HG03432 (cell line): ENCODE results near the gene BST2.
A peak's percentile ranks its signal among the peaks of the same experiment; 100 is the strongest.

Experiments used
- ATAC-seq: cut with Tn5 transposase; IDR thresholded peaks from one replicate; pipeline ENCODE4 v1.9.1; 2021; ENCODE audit warnings: mild to moderate bottlenecking, moderate library complexity; ENCODE audit not compliant: unreplicated experiment

BST2 gene

DNA sequence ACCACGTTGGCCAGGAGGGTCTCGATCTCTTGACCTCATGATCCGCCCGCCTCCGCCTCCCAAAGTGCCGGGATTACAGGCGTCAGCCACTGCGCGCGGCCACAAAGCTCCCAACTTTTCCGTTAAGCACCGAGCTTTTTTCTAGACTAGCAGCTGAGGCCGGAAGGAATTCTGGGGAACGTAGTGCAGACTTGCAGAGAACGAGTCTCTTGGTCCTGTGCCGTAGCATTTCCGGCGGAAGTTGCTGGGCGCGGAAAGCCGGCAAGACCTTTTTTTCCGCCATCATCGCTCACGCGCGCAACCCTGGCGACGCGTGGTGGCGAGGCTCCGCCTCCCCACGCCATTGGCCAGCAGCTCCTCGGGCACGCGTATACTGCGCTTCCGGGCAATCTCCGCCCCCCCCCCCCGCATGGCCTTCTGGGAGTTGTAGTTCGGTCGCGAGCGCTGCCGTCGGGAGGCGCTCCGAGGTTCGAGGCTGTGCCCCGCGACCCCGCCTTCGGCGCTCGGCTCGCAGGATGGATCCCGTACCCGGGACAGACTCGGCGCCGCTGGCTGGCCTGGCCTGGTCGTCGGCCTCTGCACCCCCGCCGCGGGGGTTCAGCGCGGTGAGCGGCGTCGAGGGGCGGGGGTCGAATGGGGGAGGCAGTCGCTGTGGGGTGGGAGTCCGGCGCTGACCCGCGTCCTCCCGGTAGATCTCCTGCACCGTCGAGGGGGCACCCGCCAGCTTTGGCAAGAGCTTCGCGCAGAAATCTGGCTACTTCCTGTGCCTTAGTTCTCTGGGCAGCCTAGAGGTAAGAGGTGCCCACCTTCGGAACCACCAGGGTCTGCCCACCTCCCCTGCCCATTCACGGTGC, 14.4 kb upstream of the BST2 start, which contains the start of gene MVB12A:
Gene MVB12A (plus strand): TSS at position 427 of the 854 bp plus-strand sequence. CDS start 89 bp downstream, at position 516.
- peak; percentile 77 for ATAC-seq

- ATAC-seq: no peak
Observed at GRCh38 chr19:17419154-17419620, 13.8 kb upstream of the BST2 start.

DNA sequence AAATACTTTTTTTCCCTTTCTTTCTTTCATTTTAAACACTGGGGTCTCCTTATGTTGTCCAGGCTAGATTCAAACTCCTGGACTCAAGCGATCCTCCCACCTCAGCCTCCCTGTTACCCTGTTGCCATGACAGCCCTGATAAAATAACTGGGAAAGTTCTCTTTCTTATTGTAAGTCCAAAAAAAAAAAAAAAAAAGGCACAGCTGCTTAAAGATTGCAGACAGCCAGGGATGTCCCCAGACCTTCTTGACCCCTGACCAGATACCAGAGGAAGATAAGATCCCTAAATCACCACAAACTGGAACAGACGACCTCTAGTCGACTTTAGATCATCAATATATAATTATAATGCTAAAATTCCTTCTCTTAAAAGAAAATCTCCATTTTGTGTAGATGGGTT, 13.3 kb upstream of the BST2 start:
- no peak for ATAC-seq

- no peak for ATAC-seq
Observed at GRCh38 chr19:17415121-17415520, 9.7 kb upstream of the BST2 start.

DNA sequence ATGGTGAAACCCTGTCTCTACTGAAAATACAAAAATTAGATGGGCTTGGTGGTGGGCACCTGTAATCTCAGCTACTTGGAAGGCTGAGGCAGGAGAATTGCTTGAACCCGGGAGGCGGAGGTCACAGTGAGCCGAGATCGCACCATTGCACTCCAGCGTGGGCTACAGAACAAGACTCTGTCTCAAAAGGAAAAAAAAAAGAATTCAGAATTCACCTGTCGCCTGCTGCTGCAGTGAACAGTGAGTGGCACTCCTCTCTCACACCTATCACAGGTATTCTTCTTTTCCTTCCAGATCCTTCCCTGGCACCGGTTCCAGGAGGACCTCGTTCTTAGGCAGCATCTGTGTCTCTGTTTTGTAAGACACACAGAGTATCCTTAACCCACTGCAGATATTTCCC, 8.7 kb upstream of the BST2 start:
- no peak for ATAC-seq

GRCh38 chr19:17411801-17412200, 6.4 kb upstream of the BST2 start:
- ATAC-seq: no peak

GRCh38 chr19:17409990-17410389, 4.6 kb upstream of the BST2 start:
- no peak for ATAC-seq

GRCh38 chr19:17406887-17407196, 1.4 kb upstream of the BST2 start:
- no peak for ATAC-seq

DNA sequence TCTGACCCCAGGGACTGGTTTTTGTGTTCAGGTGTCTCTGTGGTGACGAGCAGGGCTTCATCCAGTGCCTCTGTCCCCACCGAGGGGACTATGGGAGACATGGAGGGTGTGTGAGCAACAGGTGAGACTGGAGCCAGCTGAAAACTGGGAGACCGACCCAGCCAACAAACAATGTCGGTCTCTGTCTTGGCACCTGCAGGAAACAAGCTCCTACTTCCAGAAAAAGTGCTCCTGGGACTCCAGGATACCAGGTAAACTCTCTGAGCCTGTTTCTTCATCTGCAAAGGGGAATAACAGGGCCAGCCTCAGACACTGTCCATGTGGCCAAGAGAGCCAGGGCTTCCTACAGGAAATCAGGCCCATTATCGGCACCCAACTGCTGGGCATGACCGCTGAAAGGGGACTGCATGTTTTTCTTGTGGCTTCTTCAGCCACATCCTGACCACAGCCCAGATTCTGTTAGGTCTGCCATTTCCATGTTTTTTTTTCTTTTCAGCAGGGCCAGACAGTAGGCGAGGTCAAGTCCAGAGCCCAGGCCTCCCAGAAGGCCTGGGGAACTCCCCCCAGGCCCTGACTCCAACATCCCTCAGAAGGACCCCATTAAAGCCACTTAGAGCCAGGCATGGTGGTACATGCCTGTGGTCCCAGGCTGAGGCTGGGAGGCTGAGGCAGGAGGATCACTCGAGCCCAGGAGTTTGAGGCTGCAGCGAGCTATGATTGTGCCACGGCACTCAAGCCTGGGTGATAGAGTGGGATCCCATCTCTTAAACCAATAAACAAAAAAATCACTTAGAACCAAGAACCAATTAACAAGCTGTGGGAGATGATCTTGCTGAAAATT, 836 bp upstream of the BST2 start:
- peak; percentile 9 for ATAC-seq

DNA sequence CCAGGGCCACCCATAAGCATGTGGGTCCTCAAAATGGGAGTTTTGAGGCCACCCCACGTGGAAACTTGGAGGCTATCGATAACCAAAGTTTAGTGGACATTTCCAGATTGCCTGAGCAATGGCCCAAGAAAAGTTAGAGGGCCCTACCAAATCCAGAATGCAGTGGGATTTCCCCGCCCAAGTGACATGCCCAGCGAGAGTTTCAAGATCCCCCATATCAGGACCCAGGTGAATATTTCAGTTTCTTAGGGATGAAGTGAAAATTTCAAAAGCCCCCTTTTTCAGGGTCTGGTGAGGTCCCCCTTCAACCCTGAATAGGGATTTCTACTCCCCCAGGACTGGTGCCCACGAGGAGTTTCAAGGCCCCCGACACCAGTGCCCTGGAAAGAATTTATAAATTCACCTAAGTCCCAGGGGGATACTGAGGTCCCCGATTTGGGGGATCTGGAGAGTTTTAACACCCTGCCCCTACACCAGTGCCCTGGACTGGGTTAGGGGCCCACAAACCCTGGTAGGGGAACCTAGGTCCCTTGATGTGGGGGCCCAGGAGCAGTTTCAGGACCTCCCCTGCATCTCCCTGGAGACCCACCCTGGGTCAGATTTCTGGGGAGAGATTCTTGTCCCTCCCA, 695 bp downstream of the BST2 start:
- peak; percentile 18 for ATAC-seq

DNA sequence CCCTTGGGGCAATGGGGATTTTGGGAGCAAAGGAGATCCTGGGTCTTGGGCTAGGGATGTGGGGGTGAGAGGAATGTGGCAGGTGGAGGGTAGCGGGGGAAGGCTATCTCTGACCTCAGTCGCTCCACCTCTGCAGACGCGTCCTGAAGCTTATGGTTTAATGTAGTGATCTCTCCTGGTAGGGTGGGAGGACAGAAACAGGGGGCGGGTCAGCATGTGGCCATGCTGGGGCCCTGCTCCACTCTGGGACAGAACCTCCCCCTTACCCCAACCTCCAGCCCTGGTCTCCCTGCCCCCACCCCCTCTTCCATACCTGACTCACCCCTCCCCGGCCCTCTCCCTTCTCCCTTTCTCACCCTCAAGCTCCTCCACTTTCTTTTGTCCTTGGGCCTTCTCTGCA, 1.4 kb downstream of the BST2 start:
- no peak for ATAC-seq

- no peak for ATAC-seq
Observed at GRCh38 chr19:17402982-17403855, 2.2 kb downstream of the BST2 start.

GRCh38 chr19:17401628-17402027, 3.8 kb downstream of the BST2 start:
- no peak for ATAC-seq

- no peak for ATAC-seq
Observed at GRCh38 chr19:17398902-17399527, 6.4 kb downstream of the BST2 start.

GRCh38 chr19:17394891-17395415, 10.5 kb downstream of the BST2 start:
- no peak for ATAC-seq

GRCh38 chr19:17393914-17394313, 11.5 kb downstream of the BST2 start, which contains the start of gene CCDC194:
Gene CCDC194 (minus strand): TSS chr19:17394196. CDS start chr19:17394158, 38 bp downstream.
- no peak for ATAC-seq

DNA sequence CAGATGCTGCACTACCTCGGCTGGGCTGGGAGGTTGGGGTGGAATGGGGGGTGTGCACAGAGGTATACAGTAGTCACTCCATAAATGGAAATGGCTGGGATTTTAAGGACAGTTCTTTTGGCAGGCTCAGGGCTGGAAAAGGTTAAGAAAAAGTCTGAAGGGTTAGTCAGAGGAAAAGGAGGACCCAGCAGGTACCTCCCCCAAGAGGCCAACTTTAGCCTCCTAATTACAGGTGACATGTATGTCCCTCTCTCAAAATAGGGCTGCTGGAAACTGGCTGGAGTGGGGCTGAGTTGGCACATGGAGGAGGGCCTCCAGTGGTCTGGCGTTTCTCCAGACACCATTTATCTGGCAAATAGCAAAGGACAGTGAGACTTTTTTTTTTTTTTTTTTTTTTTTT, 12.4 kb downstream of the BST2 start:
- no peak for ATAC-seq

GRCh38 chr19:17391371-17392151, 13.9 kb downstream of the BST2 start:
- ATAC-seq: no peak
